Caco-2 (cell line): ENCODE measurements around the gene DIO3. TPM values are rescaled to one million over a fixed set of nuclear protein-coding genes. Genes with fewer than 3 reads are reported as not detected.

ENCODE experiments used
- BruUV-seq: library from RNA; stranded (reverse); fragments of 400-500 nt; replicated peaks from 2 replicates; lab custom pipeline; 2021; lab: Mats Ljungman, UMichigan
- CTCF ChIA-PET: fragments of 300-600 bp; sonication (Branson Sonifier 250); formaldehyde crosslinking; loops from one replicate; lab custom pipeline; 2022; ENCODE audit warnings: antibody characterized with exemption; lab: Charles Lee
- POLR2A ChIA-PET: fragments of 300-600 bp; sonication (Branson Sonifier 250); formaldehyde crosslinking; loops from one replicate; lab custom pipeline; 2022; ENCODE audit warnings: antibody characterized with exemption; lab: Charles Lee
- DNase-seq, 2 experiments: peaks; one replicate each; pipeline versions ENCODE4 v3.0.0 to v3.0.0-alpha.2; 2020 to 2022
- H3K27me3 ChIP-seq: replicated peaks from 2 replicates; pipeline ENCODE4 v1.6.0; 2011; ENCODE audit warnings: low read length; ENCODE audit not compliant: control insufficient read depth, insufficient read depth
- H3K36me3 ChIP-seq: 2 replicates; pipeline ENCODE4 v1.5.1; 2011; ENCODE audit warnings: low read length; ENCODE audit not compliant: control insufficient read depth, insufficient read depth
- H3K4me1 ChIP-seq: fragments of 250-450 bp; sonication (Bioruptor Pico); 2 replicates; pipeline ENCODE4 v1.5.1; 2020; ENCODE audit warnings: mild to moderate bottlenecking
- H3K4me3 ChIP-seq: 2 replicates; pipeline ENCODE4 v1.5.1; 2011; ENCODE audit warnings: low read depth, mild to moderate bottlenecking, control low read depth, low read length
- H3K9me3 ChIP-seq: fragments of 250-450 bp; sonication (Bioruptor Pico); 2 replicates; pipeline ENCODE4 v1.5.1; 2020; ENCODE audit warnings: mild to moderate bottlenecking, moderate library complexity
- H3K27ac Mint-ChIP-seq: one replicate; pipeline ENCODE4 v1.8.0; 2022; ENCODE audit warnings: mixed read lengths; ENCODE audit not compliant: unreplicated experiment
- H3K27me3 Mint-ChIP-seq: one replicate; pipeline ENCODE4 v1.8.0; 2022; ENCODE audit warnings: mixed read lengths; ENCODE audit not compliant: insufficient read depth, unreplicated experiment
- H3K36me3 Mint-ChIP-seq: one replicate; pipeline ENCODE4 v1.8.0; 2022; ENCODE audit warnings: mild to moderate bottlenecking, mixed read lengths; ENCODE audit not compliant: insufficient read depth, unreplicated experiment
- H3K4me1 Mint-ChIP-seq: one replicate; pipeline ENCODE4 v1.8.0; 2022; ENCODE audit warnings: low read depth, mixed read lengths; ENCODE audit not compliant: unreplicated experiment
- H3K4me3 Mint-ChIP-seq: one replicate; pipeline ENCODE4 v1.8.0; 2022; ENCODE audit warnings: mild to moderate bottlenecking, moderate library complexity, mixed read lengths; ENCODE audit not compliant: unreplicated experiment
- H3K9me3 Mint-ChIP-seq: one replicate; pipeline ENCODE4 v1.8.0; 2022; ENCODE audit warnings: mixed read lengths; ENCODE audit not compliant: unreplicated experiment
- CTCF ChIP-seq, 2 experiments: fragments of 200-600 bp in 1 of 2; IDR thresholded peaks; 1 replicate in 1 of 2; 2 replicates in 1 of 2; pipeline versions ENCODE4 v1.5.1 to v1.8.0; 2011 to 2022; ENCODE audit warnings: antibody characterized with exemption in 1 of 2, control low read depth in 1 of 2, inconsistent platforms in 1 of 2, low read depth in 1 of 2, low read length in 1 of 2, mild to moderate bottlenecking in 1 of 2, moderate library complexity in 1 of 2; ENCODE audit not compliant: insufficient read depth in 1 of 2, severe bottlenecking in 1 of 2, unreplicated experiment in 1 of 2
- intact Hi-C: fragments of 100-400 bp; cut with micrococcal nuclease; formaldehyde crosslinking; loops from one replicate; pipeline ENCODE4 v1.10.0; 2022; ENCODE audit not compliant: unreplicated experiment
- total RNA-seq: library from RNA; stranded (reverse); gene quantifications from 2 replicates; pipeline ENCODE4 v1.2.3, GENCODE V29; 2022

Gene DIO3
- total RNA-seq, 1 experiment from 2014 or later: 0.41 TPM

- Histone ChIP-seq H3K27me3 (no peaks in the 10 kb centered on the region), H3K4me3 (no peak overlapping the region), H3K9me3 (no peaks in the 10 kb centered on the region), H3K4me1 (no peaks in the 10 kb centered on the region), H3K36me3 (no peaks in the 10 kb centered on the region)
- no TSS peak for BruUV-seq
- CTCF ChIA-PET: no interaction called here
- Mint-ChIP-seq H3K27me3 (peaks cover 3% of the 10 kb centered on the region), H3K4me3 (no peak overlapping the region), H3K36me3 (no peaks in the 10 kb centered on the region), H3K9me3 (no peaks in the 10 kb centered on the region), H3K27ac (no peak overlapping the region), H3K4me1 (no peaks in the 10 kb centered on the region)
- TF ChIP-seq CTCF (IDR thresholded peaks at IDR 0.05; ENCODE audit: insufficient read depth in 1 of 2, low read depth in 1 of 2, low read length in 1 of 2, severe bottlenecking in 1 of 2, unreplicated experiment in 1 of 2): no peak
- DNase-seq: no peak
- POLR2A ChIA-PET: no interaction called here
- intact Hi-C loops: no loop called here
Measured at GRCh38 chr14:101590616-101591015, 29.3 kb downstream of the DIO3 start.

GRCh38 chr14:101591121-101591520 is 29.8 kb downstream of the DIO3 start:
- no peak for TF ChIP-seq CTCF (IDR thresholded peaks at IDR 0.05; ENCODE audit: insufficient read depth in 1 of 2, low read depth in 1 of 2, low read length in 1 of 2, severe bottlenecking in 1 of 2, unreplicated experiment in 1 of 2)
- no peaks in the 10 kb centered on the region for H3K4me1 Mint-ChIP-seq
- Histone ChIP-seq H3K9me3 (no peaks in the 10 kb centered on the region), H3K4me1 (no peaks in the 10 kb centered on the region), H3K4me3 (no peak overlapping the region), H3K36me3 (no peaks in the 10 kb centered on the region), H3K27me3 (no peaks in the 10 kb centered on the region)
- no peak overlapping the region for H3K4me3 Mint-ChIP-seq
- no TSS peak for BruUV-seq
- H3K27ac Mint-ChIP-seq: no peak overlapping the region
- ChIA-PET POLR2A (no interaction called here), CTCF (no interaction called here)
- H3K9me3 Mint-ChIP-seq: no peaks in the 10 kb centered on the region
- no peaks in the 10 kb centered on the region for H3K36me3 Mint-ChIP-seq
- DNase-seq: no peak
- H3K27me3 Mint-ChIP-seq: peaks cover 3% of the 10 kb centered on the region
- intact Hi-C loops: no loop called here

DNA sequence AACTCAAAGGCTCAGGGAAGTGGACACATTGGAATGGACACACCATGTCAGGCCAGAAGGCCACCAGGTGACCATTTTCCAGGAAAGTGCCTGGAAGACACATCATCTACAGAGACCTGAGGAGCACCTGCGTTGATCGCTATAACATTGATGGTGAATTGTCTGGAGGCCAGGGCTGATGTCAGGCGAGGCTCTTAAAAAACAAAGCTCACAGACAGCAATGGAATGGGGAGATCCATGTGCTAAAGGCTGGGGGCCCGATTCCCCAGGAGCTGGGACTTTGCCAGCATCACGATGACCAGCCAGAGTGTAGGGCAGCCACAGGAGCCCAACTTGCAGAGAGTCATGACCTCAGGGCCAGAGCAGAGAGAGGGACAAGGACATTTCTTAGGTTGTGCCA is 30.3 kb downstream of the DIO3 start:
- Mint-ChIP-seq H3K36me3 (no peaks in the 10 kb centered on the region), H3K9me3 (no peaks in the 10 kb centered on the region), H3K4me1 (no peaks in the 10 kb centered on the region), H3K27me3 (peaks cover 3% of the 10 kb centered on the region), H3K27ac (no peak overlapping the region), H3K4me3 (no peak overlapping the region)
- Histone ChIP-seq H3K4me3 (no peak overlapping the region), H3K9me3 (no peaks in the 10 kb centered on the region), H3K27me3 (no peaks in the 10 kb centered on the region), H3K4me1 (no peaks in the 10 kb centered on the region), H3K36me3 (no peaks in the 10 kb centered on the region)
- TF ChIP-seq CTCF (IDR thresholded peaks at IDR 0.05; ENCODE audit: insufficient read depth in 1 of 2, low read depth in 1 of 2, low read length in 1 of 2, severe bottlenecking in 1 of 2, unreplicated experiment in 1 of 2): no peak
- no peak for DNase-seq
- ChIA-PET CTCF (no interaction called here), POLR2A (no interaction called here)
- no TSS peak for BruUV-seq
- intact Hi-C loops: no loop called here
